NCI-H146 treated with DMSO at 0.1 percent for 48 hours (cell line): ENCODE data around the gene ACER1.
"Not testable (repeated sequence)": the region's sequence is repeated elsewhere in the genome, so short reads cannot be mapped to it uniquely, and the experiment has no call there.

Experiments
- DNase-seq: peaks from one replicate; lab custom pipeline; 2025; ENCODE audit not compliant: unreplicated experiment; lab: John Stamatoyannopoulos, UW

The ACER1 gene

DNA sequence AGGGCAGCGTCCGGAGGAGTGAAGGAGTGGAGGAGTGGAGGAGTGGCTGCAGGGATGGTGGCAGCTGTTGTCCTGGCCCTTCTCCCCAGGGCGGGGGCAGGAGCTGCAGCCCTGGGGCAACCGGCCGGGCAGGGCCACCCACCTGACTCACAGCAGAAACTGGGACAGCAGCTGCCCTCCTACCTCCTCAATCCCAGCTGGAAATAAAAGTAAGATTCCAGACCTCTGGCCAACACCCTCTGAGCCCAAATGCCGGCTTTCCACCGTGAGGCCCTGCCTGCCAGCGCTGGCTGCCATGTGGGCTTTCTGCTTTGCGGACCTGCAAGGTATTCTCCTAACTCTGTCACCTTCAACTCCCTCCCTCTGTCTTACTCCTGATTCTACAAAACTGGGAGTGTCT lies 24.6 kb upstream of the ACER1 start:
- DNase-seq = no peak

GRCh38 chr19:6357174-6357573 lies 23.8 kb upstream of the ACER1 start:
- no peak for DNase-seq

GRCh38 chr19:6355321-6356040 lies 22.1 kb upstream of the ACER1 start:
- not testable (repeated sequence) for DNase-seq

- DNase-seq = no peak
Observed at GRCh38 chr19:6354098-6354674, 20.8 kb upstream of the ACER1 start.

DNA sequence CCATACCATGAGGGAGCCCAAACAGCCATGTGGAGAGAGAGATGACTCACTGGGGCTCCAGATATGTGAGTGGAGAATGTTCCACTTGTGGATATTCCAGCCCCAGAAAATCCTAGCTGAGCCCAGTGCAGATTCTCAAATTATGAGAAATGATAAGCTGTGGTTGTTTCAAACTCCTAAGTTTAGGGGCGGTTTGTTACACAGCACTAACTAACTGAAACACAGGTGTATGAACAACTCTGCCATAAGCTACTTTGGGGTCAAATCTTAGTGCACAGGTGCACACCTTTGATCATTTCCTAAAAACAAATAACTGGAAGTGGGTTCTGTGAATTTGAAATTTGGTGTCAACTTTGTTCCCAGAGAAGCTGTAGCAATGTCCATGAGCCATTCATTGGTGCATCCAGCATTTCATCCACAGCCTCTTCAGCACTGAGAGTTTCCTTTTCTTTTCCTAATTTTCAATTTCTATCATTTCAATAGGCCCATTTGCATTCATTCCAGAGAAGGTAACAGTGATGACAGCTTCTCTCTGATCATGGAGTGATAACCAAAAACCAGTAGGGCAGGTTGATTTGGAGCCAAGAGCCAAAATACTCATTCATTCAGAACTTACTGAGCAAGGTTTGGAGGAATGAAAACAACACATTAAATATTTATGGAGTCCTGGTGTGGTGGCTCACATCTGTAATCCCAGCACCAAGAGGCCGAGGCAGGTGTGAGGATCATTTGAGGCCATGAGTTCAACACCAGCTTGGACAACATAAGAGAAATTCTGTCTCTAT lies 19.2 kb upstream of the ACER1 start:
- no peak for DNase-seq

GRCh38 chr19:6350688-6351087 lies 17.3 kb upstream of the ACER1 start:
- no peak for DNase-seq

DNA sequence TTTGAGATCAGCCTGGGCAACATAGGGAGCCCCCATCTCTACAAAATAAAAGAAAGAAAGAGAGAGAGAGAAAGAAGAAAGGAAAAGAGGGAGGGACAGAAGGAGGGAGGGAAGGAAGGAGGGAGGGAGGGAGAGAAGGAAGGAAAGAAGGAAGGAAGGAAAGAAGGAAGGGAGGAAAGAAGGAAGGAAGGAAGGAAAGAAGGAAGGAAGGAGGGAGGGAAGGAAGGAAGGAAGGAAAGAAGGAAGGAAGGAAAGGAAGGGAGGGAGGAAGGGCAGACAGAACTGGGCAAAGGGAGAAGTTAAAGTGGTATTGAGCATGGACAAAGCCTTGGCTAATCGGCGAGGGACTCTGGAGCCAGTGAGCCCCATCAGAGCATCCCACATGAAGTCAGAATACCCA lies 15.9 kb upstream of the ACER1 start:
- DNase-seq = not testable (repeated sequence)

- DNase-seq = no peak
Observed at GRCh38 chr19:6343462-6343861, 10.1 kb upstream of the ACER1 start.

- no peak for DNase-seq
Observed at GRCh38 chr19:6340493-6341201, 7.2 kb upstream of the ACER1 start.

- DNase-seq = no peak
Observed at GRCh38 chr19:6334490-6335285, 1.3 kb upstream of the ACER1 start.

DNA sequence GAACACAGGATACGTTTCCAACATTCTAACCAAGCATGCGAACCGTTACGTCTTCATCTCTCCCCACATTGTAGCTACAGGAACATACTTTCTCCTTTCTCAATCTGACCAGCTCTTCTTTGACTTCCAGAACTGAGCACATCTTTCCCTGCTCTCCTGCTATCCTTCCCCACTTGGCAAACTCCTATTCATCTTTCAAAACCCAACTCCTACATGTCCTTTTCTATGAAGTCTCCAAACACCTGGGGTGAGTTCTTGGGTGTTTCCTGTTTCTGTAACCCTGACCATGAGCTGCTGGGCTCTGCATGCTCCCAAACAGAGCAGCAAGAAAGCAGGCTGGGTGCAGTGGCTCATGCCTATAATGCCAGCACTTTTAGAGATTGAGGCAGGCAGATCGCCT lies 6.6 kb downstream of the ACER1 start:
- no peak for DNase-seq

DNA sequence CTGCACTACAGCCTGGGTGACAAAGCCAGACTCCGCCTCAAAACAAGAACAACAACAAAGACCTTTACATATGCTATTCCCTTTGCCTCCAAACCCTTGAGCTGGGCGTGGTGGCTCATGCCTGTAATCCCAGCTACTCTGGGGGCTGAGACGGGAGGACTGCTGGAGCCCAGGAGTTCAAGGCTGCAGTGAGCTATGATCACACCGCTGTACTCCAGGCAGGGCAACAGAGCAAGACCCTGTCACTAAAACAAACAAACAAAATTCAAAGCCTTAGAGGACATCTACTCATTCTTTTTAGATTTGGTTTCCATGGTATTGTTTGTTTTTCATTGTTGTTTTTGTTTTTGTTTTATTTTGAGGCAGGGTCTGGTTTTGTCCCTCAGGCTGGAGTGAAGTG lies 7.8 kb downstream of the ACER1 start:
- no peak for DNase-seq

GRCh38 chr19:6324757-6325156 lies 8.7 kb downstream of the ACER1 start:
- no peak for DNase-seq

DNA sequence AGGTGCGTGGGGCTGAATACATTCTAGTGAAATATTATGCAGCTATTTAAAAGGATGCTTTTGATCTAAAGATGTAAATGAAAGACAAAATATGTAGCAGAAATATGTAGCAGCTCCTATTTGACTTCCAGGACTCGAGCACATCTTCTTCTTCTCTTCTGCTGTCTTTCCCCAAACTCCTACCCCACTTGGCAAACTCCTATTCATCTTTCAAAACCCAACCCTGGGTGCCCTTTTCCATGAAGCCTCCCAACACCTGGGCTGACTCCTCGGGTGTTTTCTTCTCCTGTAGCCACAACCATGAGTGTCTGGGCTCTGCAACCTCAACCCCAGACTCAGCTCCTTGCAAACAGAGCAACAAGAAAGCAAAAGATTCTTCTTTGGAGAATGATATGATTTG lies 11.1 kb downstream of the ACER1 start:
- no peak for DNase-seq

DNA sequence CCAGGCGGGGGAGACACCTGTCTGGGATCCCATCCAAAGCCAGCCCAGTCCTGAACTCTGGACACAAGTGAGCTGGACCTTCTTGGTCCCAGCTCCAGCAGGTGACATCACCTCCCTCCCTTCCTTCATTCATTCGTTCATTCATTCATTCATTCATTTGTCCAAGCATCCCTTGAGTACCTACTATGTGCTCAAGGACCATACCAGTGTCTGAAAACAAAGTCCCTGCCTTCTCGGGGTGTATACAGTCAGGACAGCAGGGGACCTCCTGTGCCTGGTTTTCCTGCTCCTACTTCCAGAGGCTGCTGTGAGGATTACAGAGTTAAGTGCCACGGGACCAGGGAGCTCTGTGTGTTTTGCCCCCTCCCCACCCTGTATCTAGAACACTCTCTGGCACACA lies 14.0 kb downstream of the ACER1 start:
- DNase-seq = no peak

- DNase-seq = no peak
Observed at GRCh38 chr19:6318772-6319171, 14.6 kb downstream of the ACER1 start.

- not testable (repeated sequence) for DNase-seq
Observed at GRCh38 chr19:6315646-6316045, 17.8 kb downstream of the ACER1 start.

DNA sequence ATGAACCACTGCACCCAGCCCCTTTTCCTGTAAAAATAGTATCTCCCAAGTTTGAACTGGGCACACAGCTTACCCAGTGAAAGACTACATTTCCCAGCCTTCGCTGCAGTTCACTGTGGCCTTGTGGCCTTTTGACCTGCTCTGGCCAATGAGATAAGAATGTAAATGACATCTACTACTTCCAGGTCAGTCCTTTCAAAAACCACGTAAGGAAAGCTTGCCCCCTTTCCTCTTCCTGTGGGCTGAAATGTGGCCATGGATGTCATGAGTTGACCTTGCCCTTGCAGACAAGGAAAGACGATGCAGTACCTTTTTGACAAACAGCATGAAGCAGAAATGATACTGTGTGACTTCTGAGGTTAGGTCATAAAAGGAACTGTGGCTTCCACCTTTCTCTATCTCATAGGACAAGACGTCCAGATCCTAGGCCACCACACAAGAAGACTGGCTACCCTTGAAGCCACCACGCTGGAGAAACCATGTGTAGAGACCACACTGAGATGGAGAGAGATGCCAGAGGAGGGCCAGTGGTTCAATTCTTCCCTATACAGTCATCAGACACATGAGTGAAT lies 19.9 kb downstream of the ACER1 start:
- no peak for DNase-seq

DNA sequence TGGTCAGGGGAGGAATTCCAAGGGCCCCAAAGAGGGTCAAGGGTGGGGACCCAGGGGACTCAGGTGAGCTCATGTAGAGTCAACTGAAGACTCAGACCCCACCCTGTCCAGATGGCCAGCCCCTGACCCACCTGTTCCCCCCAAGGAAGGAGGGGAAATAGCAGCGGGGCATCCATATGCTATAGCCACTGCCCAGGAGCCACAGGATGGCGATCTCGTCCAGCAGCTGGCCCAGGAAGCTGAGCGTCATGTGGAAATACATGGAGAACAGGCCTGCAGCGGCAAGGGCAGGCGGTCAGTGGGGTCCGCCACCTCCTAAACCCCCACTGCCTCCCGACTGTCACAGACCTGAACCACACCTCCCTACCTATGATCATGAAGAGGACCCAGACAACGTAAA lies 21.4 kb downstream of the ACER1 start:
- DNase-seq = no peak

DNA sequence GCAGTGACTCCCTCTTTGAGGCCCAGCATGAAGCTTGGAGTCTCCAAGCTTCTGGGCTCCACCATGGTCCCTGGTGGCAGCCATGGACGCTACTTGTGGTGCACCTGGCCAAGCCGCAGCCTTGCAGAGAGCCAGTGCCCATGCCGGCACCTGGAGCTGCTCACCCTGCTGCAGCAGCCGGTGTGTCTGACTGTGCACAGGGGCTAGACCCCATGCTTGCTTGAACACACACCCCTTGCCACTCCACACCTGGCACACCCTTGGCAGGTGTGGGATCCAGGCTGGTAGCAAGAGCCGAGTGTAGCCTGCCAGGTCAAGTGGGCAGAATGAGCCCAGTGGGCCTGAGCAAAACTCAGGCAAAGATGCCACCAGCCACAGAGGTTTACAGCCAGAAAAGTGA lies 35.0 kb downstream of the ACER1 start:
- DNase-seq = no peak
